ENCODE data around the gene C8A.

- TF ChIP-seq CTCF (IDR thresholded peaks at IDR 0.05) (no peak), POLR2A (IDR thresholded peaks at IDR 0.05) (no peak), POLR2AphosphoS5 (IDR thresholded peaks at IDR 0.05) (no peak)
Measured at GRCh38 chr1:56806804-56807203, 47.8 kb upstream of the C8A start.
